ENCODE results near the gene PRICKLE4.

- TF ChIP-seq CTCF (IDR thresholded peaks at IDR 0.05 in 2 of 3, conservative IDR thresholded peaks at IDR 0.05 in 1 of 3; ENCODE audit: borderline replicate concordance in 1 of 3, insufficient read depth in 1 of 3, low read depth in 2 of 3, low read length in 2 of 3): no peak
- TF ChIP-seq ZFX (IDR thresholded peaks at IDR 0.05): no peak
- TF ChIP-seq, protein P1, sequence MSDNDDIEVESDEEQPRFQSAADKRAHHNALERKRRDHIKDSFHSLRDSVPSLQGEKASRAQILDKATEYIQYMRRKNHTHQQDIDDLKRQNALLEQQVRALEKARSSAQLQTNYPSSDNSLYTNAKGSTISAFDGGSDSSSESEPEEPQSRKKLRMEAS (IDR thresholded peaks at IDR 0.05): no peak
- no peak for TF ChIP-seq SIN3A (IDR thresholded peaks at IDR 0.05; ENCODE audit: low read depth)
Measured at GRCh38 chr6:41731561-41732086, 49.0 kb upstream of the PRICKLE4 start.

All from HCT116 (cell line).